Measurements from ENCODE around the gene TNF.
A peak's percentile ranks its signal among the peaks of the same experiment; 100 is the strongest.

Gene TNF

DNA sequence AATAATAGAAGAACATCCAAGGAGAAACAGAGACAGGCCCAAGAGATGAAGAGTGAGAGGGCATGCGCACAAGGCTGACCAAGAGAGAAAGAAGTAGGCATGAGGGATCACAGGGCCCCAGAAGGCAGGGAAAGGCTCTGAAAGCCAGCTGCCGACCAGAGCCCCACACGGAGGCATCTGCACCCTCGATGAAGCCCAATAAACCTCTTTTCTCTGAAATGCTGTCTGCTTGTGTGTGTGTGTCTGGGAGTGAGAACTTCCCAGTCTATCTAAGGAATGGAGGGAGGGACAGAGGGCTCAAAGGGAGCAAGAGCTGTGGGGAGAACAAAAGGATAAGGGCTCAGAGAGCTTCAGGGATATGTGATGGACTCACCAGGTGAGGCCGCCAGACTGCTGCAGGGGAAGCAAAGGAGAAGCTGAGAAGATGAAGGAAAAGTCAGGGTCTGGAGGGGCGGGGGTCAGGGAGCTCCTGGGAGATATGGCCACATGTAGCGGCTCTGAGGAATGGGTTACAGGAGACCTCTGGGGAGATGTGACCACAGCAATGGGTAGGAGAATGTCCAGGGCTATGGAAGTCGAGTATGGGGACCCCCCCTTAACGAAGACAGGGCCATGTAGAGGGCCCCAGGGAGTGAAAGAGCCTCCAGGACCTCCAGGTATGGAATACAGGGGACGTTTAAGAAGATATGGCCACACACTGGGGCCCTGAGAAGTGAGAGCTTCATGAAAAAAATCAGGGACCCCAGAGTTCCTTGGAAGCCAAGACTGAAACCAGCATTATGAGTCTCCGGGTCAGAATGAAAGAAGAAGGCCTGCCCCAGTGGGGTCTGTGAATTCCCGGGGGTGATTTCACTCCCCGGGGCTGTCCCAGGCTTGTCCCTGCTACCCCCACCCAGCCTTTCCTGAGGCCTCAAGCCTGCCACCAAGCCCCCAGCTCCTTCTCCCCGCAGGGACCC is 981 bp upstream of the TNF start:
- ATAC-seq (peak; percentile 2), DNase-seq (ENCODE audit: low spot score in 2 of 2) (peak in 1 of 2 donors; percentile 78)
- H3K36me3 Mint-ChIP-seq = peaks cover 78% of the 10 kb centered on the region
- peak overlapping the region; percentile 97 for H3K4me3 Mint-ChIP-seq
- peak overlapping the region; percentile 98 for H3K27ac Mint-ChIP-seq
- H3K9me3 Mint-ChIP-seq = no peaks in the 10 kb centered on the region
- peaks cover 72% of the 10 kb centered on the region for H3K4me1 Mint-ChIP-seq

DNA sequence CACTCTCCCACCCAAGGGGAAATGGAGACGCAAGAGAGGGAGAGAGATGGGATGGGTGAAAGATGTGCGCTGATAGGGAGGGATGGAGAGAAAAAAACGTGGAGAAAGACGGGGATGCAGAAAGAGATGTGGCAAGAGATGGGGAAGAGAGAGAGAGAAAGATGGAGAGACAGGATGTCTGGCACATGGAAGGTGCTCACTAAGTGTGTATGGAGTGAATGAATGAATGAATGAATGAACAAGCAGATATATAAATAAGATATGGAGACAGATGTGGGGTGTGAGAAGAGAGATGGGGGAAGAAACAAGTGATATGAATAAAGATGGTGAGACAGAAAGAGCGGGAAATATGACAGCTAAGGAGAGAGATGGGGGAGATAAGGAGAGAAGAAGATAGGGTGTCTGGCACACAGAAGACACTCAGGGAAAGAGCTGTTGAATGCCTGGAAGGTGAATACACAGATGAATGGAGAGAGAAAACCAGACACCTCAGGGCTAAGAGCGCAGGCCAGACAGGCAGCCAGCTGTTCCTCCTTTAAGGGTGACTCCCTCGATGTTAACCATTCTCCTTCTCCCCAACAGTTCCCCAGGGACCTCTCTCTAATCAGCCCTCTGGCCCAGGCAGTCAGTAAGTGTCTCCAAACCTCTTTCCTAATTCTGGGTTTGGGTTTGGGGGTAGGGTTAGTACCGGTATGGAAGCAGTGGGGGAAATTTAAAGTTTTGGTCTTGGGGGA is 754 bp downstream of the TNF start:
- Mint-ChIP-seq H3K4me3 (peak overlapping the region; percentile 97), H3K27ac (peak overlapping the region; percentile 98), H3K4me1 (peaks cover 73% of the 10 kb centered on the region), H3K9me3 (no peaks in the 10 kb centered on the region), H3K36me3 (peaks cover 95% of the 10 kb centered on the region)
- no peak for ATAC-seq
- peak in 1 of 2 donors; percentile 58 for DNase-seq (ENCODE audit: low spot score in 2 of 2)

DNA sequence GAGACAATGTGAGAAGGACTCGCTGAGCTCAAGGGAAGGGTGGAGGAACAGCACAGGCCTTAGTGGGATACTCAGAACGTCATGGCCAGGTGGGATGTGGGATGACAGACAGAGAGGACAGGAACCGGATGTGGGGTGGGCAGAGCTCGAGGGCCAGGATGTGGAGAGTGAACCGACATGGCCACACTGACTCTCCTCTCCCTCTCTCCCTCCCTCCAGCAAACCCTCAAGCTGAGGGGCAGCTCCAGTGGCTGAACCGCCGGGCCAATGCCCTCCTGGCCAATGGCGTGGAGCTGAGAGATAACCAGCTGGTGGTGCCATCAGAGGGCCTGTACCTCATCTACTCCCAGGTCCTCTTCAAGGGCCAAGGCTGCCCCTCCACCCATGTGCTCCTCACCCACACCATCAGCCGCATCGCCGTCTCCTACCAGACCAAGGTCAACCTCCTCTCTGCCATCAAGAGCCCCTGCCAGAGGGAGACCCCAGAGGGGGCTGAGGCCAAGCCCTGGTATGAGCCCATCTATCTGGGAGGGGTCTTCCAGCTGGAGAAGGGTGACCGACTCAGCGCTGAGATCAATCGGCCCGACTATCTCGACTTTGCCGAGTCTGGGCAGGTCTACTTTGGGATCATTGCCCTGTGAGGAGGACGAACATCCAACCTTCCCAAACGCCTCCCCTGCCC is 1.7 kb downstream of the TNF start:
- H3K36me3 Mint-ChIP-seq = peaks cover 99% of the 10 kb centered on the region
- peak; percentile 2 for ATAC-seq
- H3K27ac Mint-ChIP-seq = peak overlapping the region; percentile 98
- H3K4me3 Mint-ChIP-seq = peak overlapping the region; percentile 97
- peak in 1 of 2 donors; percentile 83 for DNase-seq (ENCODE audit: low spot score in 2 of 2)
- H3K9me3 Mint-ChIP-seq = no peaks in the 10 kb centered on the region
- peaks cover 71% of the 10 kb centered on the region for H3K4me1 Mint-ChIP-seq

DNA sequence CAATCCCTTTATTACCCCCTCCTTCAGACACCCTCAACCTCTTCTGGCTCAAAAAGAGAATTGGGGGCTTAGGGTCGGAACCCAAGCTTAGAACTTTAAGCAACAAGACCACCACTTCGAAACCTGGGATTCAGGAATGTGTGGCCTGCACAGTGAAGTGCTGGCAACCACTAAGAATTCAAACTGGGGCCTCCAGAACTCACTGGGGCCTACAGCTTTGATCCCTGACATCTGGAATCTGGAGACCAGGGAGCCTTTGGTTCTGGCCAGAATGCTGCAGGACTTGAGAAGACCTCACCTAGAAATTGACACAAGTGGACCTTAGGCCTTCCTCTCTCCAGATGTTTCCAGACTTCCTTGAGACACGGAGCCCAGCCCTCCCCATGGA is 2.2 kb downstream of the TNF start:
- ATAC-seq (no peak), DNase-seq (ENCODE audit: low spot score in 2 of 2) (no peak)
- Mint-ChIP-seq H3K4me1 (peaks cover 71% of the 10 kb centered on the region), H3K27ac (peak overlapping the region; percentile 98), H3K9me3 (no peaks in the 10 kb centered on the region), H3K4me3 (peak overlapping the region; percentile 97), H3K36me3 (peaks cover 93% of the 10 kb centered on the region)

DNA sequence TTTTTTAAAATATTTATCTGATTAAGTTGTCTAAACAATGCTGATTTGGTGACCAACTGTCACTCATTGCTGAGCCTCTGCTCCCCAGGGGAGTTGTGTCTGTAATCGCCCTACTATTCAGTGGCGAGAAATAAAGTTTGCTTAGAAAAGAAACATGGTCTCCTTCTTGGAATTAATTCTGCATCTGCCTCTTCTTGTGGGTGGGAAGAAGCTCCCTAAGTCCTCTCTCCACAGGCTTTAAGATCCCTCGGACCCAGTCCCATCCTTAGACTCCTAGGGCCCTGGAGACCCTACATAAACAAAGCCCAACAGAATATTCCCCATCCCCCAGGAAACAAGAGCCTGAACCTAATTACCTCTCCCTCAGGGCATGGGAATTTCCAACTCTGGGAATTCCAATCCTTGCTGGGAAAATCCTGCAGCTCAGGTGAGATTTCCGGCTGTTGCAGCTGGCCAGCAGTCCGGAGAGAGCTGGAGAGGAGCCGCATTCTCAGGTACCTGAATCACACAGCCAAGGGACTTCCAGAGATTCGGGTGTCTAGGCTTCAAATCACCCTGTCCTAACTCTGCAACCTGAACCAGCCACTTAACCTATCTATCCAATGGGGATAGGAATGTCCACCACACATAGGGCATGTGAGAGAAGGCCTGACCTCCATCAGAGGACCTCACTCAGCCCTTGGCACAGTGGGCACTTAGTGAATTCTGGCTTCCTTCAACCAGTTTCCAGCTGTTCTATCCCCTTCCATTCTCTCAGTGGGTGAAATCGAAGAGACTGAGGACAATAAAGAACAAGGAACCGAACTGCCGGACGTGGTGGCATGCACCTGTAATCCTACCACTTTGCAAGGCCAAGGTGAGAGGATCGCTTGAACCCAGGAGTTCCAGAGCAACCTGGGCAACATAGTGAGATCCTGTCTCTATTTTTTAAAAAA is 3.1 kb downstream of the TNF start:
- ATAC-seq (no peak), DNase-seq (ENCODE audit: low spot score in 2 of 2) (peak in 1 of 2 donors; percentile 54)
- no peaks in the 10 kb centered on the region for H3K9me3 Mint-ChIP-seq
- peaks cover 69% of the 10 kb centered on the region for H3K4me1 Mint-ChIP-seq
- H3K4me3 Mint-ChIP-seq = peak overlapping the region; percentile 97
- H3K27ac Mint-ChIP-seq = peak overlapping the region; percentile 98
- peaks cover 85% of the 10 kb centered on the region for H3K36me3 Mint-ChIP-seq

DNA sequence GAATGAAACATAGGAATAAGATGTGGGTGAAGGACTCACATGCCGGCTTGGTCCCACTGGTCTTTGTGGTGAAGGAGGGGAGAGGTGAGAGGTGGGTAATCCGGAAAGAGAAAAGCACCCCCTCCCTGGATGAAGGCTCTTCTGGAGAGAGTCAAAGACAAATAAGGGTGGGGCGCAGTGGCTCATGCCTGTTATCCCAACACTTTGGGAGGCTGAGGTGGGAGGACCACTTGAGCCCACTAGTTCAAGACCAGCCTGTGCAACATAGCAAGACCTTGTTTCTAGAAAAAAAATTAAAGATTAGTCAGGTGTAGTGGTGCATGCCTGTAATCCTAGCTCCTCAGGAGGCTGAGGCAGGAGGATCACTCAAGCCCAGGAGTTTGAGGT is 3.7 kb downstream of the TNF start:
- H3K4me1 Mint-ChIP-seq = peaks cover 62% of the 10 kb centered on the region
- peak in 1 of 2 donors; percentile 61 for DNase-seq (ENCODE audit: low spot score in 2 of 2)
- no peak for ATAC-seq
- H3K9me3 Mint-ChIP-seq = no peaks in the 10 kb centered on the region
- peak overlapping the region; percentile 97 for H3K4me3 Mint-ChIP-seq
- H3K27ac Mint-ChIP-seq = peak overlapping the region; percentile 98
- peaks cover 78% of the 10 kb centered on the region for H3K36me3 Mint-ChIP-seq

DNA sequence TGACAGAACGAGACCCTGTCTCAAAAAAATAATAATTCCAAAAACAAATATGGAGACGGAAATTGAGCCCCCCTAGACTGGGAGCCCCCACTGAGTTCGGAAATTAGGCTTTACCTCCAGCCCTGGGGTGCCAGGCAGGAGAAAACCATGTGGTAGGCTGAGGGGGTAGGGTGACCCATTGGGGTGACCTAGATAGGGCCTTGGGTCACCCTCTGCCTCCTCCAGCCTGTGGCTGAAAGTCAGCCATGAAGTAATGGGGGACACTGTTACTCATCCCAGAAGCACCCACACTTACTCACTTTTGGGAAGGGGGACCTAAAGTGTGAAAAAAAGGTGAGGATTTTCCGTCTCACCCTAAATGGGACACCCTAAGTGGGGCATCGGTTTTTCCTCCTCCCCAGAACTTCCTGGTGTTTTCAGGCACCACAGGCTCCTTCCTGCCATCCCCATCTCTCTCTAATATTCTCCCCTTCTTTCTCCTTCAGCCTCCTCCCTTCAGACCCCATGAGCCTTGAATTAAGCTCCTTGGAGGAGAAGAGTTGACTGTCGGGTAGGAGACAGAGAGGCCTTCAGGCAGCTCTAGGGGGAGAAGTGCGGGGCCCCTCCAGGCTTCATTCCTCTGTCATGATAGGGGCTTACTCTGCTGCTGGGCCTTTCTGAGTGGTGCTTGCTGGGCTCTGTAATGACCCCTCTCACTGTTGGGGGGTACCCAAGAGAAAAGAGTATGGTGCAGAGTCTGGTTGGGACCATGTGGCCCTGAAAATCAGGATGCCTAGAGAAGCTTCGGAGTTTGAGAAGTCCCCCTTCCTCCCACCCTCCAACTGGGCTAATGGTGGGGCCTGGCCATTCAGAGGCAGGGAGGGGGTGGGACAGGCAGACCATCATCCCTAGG is 4.4 kb downstream of the TNF start:
- peak overlapping the region; percentile 98 for H3K27ac Mint-ChIP-seq

DNA sequence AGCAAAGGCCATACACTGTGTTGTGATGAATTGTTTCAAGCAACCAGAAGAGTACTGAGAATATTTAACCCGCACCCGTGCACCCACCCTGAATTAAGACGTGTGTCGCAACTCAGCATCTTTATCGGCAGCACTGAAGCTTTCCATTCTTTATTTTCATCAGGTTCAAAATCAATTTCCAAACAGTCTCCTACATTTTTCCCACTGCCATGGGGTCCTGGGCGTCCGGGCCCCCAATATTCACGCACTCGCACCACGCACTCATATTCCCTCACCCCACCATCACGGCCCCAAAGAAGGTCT is 5.0 kb downstream of the TNF start:
- peak; percentile 1 for ATAC-seq
- H3K27ac Mint-ChIP-seq = peak overlapping the region; percentile 98
- peaks cover 52% of the 10 kb centered on the region for H3K4me1 Mint-ChIP-seq
- peak overlapping the region; percentile 97 for H3K4me3 Mint-ChIP-seq
- peak in 1 of 2 donors; percentile 68 for DNase-seq (ENCODE audit: low spot score in 2 of 2)
- no peaks in the 10 kb centered on the region for H3K9me3 Mint-ChIP-seq
- peaks cover 65% of the 10 kb centered on the region for H3K36me3 Mint-ChIP-seq

More for the DNA sequence above, 4.4 kb downstream of the TNF start:
- H3K36me3 Mint-ChIP-seq = peaks cover 71% of the 10 kb centered on the region
- peak; percentile 24 for ATAC-seq
- H3K4me1 Mint-ChIP-seq = peaks cover 55% of the 10 kb centered on the region
- peak overlapping the region; percentile 97 for H3K4me3 Mint-ChIP-seq
- no peaks in the 10 kb centered on the region for H3K9me3 Mint-ChIP-seq
- DNase-seq (ENCODE audit: low spot score in 2 of 2) = peak in 1 of 2 donors; percentile 77

DNA sequence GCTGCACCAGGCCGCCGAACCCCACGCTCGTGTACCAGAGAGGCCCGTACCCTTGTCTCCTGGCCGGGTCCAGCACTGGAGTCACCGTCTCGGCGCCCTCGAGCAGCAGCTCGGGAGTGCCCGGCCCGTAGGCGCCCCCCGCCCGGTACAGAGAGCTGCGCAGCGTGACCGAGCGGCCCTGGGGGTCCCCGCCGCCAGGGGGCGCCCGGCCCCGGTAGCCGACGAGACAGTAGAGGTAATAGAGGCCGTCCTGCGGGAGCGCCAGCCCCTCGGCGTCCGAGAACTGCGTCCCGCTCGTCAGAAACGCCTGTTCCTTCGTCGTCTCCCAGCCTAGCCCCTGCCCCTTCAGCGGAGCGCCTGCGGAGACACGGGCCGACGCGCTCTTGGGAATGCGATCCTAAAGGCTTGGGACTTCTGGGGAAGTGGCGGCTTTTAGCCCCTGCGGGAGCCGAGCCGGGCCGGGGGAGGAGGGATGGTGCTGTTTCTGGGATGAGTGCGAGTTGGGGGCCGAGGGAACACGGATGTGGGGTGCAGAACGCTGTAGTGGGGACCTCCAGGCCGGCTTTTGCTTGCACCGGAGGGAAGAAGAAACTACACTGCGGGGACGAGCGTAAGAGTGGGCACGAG is 5.6 kb downstream of the TNF start:
- peak; percentile 80 for ATAC-seq
- Mint-ChIP-seq H3K4me1 (peaks cover 57% of the 10 kb centered on the region), H3K27ac (peak overlapping the region; percentile 98), H3K9me3 (no peaks in the 10 kb centered on the region), H3K4me3 (peak overlapping the region; percentile 97), H3K36me3 (peaks cover 65% of the 10 kb centered on the region)
- DNase-seq (ENCODE audit: low spot score in 2 of 2) = peak; percentile 94 to 96

DNA sequence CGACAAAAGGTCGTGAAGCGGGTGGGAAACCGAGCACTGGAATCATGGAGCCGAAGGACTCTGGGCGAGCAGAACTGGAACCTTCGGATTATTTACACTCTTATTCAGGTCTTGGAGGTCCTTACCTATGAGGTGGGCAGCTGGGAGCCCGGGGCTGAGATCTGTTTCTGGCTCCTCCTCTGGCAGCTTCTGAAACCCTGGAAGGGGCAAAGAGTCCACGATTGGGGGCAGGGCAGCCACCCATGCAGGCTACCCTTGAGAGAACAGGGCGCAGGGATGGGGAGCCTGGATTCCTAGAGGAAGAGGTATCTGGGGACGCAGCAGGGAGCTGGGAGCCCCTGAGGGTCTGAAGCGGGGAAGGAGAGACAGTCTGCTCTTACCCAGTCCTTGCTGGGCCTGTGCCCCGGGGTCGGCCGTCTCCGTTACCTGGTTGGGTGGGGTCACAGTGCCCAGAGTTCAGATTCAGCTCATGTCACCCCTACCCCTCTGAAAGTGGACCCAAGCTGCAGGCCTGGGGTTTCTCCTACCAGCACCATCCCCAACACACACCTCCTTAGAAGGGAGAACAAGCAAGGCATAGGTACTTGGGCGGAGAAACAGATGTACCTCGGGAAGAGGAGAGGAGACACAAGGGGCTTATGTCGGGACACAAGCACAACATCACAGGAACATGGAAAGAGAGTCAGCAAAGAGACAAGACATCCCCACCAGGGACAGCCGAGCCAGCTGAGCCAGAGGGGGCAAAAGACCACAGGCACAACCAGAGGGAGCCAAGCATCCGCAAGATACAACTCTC is 6.3 kb downstream of the TNF start:
- Mint-ChIP-seq H3K27ac (peak overlapping the region; percentile 98), H3K36me3 (peaks cover 59% of the 10 kb centered on the region), H3K4me1 (peaks cover 65% of the 10 kb centered on the region), H3K4me3 (peak overlapping the region; percentile 97), H3K9me3 (no peaks in the 10 kb centered on the region)
- ATAC-seq = no peak
- no peak for DNase-seq (ENCODE audit: low spot score in 2 of 2)

DNA sequence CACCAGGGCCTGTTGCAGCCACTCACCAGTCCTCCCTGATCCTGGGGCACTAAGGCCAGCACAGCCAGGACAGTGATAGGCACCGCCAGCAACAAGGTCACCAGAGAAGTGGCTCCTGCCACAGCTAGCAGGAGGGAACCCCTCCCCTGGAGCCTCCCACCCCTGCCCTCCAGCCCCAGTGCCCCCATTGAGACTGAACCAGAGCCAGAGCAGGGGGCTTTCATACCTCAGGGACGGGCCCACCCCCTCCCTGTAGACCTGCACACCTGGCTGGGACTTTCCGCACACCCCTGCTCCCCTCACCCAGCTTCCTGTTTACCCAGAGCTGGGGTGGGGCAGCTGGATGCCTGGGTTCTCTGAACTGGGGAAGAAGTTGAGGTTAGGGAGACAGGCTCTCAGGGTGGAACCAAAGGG is 6.9 kb downstream of the TNF start, which contains the start of gene LTB:
Gene LTB (minus strand): TSS at position 195 of the 414 bp plus-strand sequence. CDS start 7 bp downstream, at position 188.
- Mint-ChIP-seq H3K9me3 (no peaks in the 10 kb centered on the region), H3K4me3 (peak within 1 kb of the TSS; percentile 97), H3K4me1 (peaks cover 71% of the 10 kb centered on the region), H3K27ac (peak within 1 kb of the TSS; percentile 98), H3K36me3 (peaks cover 59% of the 10 kb centered on the region)
- no peak for ATAC-seq
- no peak for DNase-seq (ENCODE audit: low spot score in 2 of 2)

DNA sequence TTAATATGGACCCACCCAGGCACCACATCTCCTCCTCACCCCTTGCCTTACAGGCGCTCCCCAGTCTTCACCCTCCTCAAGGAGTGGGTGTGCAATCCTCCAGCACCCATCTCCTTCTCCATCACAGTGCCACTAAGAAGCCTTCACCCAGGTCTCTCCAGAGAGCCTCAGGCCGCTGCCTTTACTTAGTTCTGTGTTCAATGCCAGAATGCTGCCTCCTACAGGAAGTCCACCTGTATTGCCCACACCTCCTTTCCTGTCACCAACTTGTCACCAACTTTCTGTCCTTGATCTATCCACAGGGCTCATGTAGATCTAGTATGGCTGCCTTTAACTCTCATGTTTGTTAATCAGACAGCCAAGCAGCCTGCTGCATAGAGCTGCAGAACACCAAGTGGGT is 10.1 kb downstream of the TNF start:
- ATAC-seq (peak; percentile 40), DNase-seq (ENCODE audit: low spot score in 2 of 2) (peak in 1 of 2 donors; percentile 72)
- peak overlapping the region; percentile 83 for H3K27ac Mint-ChIP-seq
- H3K4me3 Mint-ChIP-seq = peak overlapping the region; percentile 76
- no peaks in the 10 kb centered on the region for H3K9me3 Mint-ChIP-seq
- H3K36me3 Mint-ChIP-seq = peaks cover 52% of the 10 kb centered on the region
- H3K4me1 Mint-ChIP-seq = peaks cover 74% of the 10 kb centered on the region
